H1 (cell line): ENCODE measurements around the gene MOB3B. TPM values are rescaled to one million over a fixed set of nuclear protein-coding genes. Genes with fewer than 3 reads are reported as not detected.

Experiments
- CEBPB ChIP-seq: IDR thresholded peaks from 2 replicates; pipeline ENCODE4 v1.6.1; 2012; ENCODE audit warnings: low read depth, low read length
- CTCF ChIP-seq, 3 experiments: IDR thresholded peaks; 1 replicate in 2 of 3; 2 replicates in 1 of 3; pipeline versions ENCODE4 v1.5.1 to v1.6.1; 2011; ENCODE audit warnings: low read length in 3 of 3, mild to moderate bottlenecking in 3 of 3, inconsistent platforms in 2 of 3, low read depth in 1 of 3, moderate library complexity in 1 of 3; ENCODE audit not compliant: insufficient read depth in 1 of 3; ENCODE audit errors: control extremely low read depth in 1 of 3
- FOSL1 ChIP-seq: IDR thresholded peaks from 2 replicates; pipeline ENCODE4 v1.6.1; 2011; ENCODE audit warnings: mild to moderate bottlenecking, low read depth, low read length, moderate library complexity; ENCODE audit not compliant: insufficient read depth
- SP1 ChIP-seq: IDR thresholded peaks from 2 replicates; pipeline ENCODE4 v1.6.1; 2011; ENCODE audit warnings: low read depth, low read length
- YY1 ChIP-seq: IDR thresholded peaks from 2 replicates; pipeline ENCODE4 v1.6.1; 2011; ENCODE audit warnings: low read depth, mild to moderate bottlenecking, low read length
- polyA plus RNA-seq, 7 experiments: library from polyadenylated mRNA; depleted of rRNA in 3 of 7; stranded (reverse) in 5 of 7; unstranded in 2 of 7; fragments of >200 nt in 5 of 7; fragments of 200-250 nt in 2 of 7; gene quantifications; 1 replicate in 5 of 7; 2 replicates in 1 of 7; 4 replicates in 1 of 7; pipeline versions ENCODE4 v1.2.1 to v1.2.3, GENCODE V29; 2011 to 2013; ENCODE audit warnings: missing spikeins in 2 of 7, mixed read lengths in 2 of 7
- total RNA-seq: library from RNA; stranded (reverse); fragmentation: NEBNext Ultra II Directional; extraction: Animal tissue kit (Norgen Biotek cat#: 25700); gene quantifications from 2 replicates; pipeline ENCODE4 v1.2.1, GENCODE V29; 2021
- TF ChIP-seq, protein P1 (sequence below): IDR thresholded peaks from 2 replicates; pipeline ENCODE4 v1.6.1; 2011; ENCODE audit warnings: low read depth, mild to moderate bottlenecking, low read length; ENCODE audit not compliant: insufficient read depth

The MOB3B gene
- total and polyA plus RNA-seq, 2 of the 8 experiments (the other 6 are each of a cell fraction or from before 2014, with no cell fraction given), result 12.7 to 16.1 TPM

DNA sequence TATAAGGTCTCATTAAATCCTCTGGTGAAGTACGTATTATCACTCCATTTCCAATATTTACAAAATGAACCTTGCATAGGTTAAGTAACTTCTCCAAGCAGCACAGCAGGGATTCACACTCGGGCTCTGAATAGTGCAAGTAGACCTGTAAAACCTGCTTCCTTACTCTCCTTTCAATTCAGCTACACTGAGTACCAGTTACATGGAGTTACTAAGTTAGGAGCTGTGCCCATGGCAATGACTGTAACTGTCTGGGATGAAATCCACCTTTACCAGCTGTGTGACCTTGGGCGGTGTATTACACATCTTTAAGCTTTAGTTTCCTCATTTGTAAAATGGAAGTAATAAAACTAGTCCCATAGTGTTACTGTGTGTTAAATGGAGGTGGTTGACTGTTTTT lies 15.9 kb upstream of the MOB3B start (continued):
- TF ChIP-seq, protein P1, sequence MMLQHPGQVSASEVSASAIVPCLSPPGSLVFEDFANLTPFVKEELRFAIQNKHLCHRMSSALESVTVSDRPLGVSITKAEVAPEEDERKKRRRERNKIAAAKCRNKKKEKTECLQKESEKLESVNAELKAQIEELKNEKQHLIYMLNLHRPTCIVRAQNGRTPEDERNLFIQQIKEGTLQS, result no peak
- no peak for TF ChIP-seq CTCF (IDR thresholded peaks at IDR 0.05; ENCODE audit: control extremely low read depth in 1 of 3, insufficient read depth in 1 of 3, low read depth in 1 of 3, low read length in 3 of 3)
- no peak for TF ChIP-seq SP1
- no peak for TF ChIP-seq YY1
- TF ChIP-seq FOSL1, result no peak
- no peak for TF ChIP-seq CEBPB
- TF ChIP-seq, all 59 proteins: peak for 0
